Ammon's horn (tissue), 1 donor: ENCODE data around the gene MGAT4A.
"Not testable (repeated sequence)": the region's sequence is repeated elsewhere in the genome, so short reads cannot be mapped to it uniquely, and the experiment has no call there.

Experiments used
- DNase-seq: peaks from one replicate; pipeline ENCODE4 v3.0.0-alpha.2; 2016; ENCODE audit warnings: low spot score

The MGAT4A gene

GRCh38 chr2:98607104-98607503 is 123.8 kb downstream of the MGAT4A start:
- DNase-seq: no peak

- no peak for DNase-seq
Measured at GRCh38 chr2:98606431-98606830, 124.5 kb downstream of the MGAT4A start.

DNA sequence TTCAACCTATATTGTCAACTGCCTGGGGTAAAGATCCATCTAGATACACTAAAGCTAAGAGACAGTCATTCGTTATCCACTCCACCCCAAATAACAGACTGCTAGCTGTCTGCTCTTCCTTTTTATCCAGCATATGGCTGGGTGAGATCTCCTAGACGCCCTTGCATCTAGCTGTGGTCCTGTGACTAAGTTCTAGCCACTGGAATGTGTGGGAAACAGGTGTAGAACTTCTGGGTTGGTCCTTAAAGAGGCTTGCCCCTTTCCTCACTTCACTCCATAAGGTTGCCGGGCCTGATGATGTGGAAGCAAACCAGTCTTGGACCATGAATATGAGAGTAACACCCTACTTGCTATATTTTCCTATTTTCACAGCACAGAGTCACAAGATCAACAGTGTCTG is 125.9 kb downstream of the MGAT4A start:
- DNase-seq: no peak

GRCh38 chr2:98604547-98604946 is 126.4 kb downstream of the MGAT4A start:
- no peak for DNase-seq

DNA sequence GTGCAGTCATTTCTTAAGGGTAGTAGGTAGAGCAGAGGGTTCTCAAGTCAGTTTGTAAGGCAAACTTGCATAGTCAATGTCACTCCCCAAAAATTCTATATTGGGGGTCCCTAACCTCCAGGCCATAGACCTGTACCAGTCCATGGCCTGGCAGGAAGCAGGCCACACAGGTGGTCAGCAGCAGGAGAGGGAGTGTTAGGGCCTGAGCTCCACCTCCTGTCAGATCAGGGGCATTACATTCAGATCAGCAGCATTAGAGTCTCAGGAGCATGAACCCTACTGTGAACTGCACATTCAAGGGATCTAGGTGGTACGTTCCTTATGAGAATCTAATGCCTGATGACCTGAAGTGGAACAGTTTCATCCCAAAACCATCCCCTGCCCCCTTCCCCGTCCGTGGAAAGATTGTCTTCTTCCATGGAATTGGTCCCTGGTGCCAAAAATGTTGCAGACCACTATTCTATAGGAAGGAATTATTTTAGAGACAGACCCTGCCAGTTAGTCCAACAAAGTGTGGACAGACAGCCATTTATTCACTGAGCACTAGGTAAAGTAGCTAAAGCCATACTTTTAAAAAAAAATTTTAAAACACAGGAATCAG is 129.3 kb downstream of the MGAT4A start:
- peak; percentile 22 for DNase-seq

- DNase-seq: no peak
Measured at GRCh38 chr2:98598781-98599428, 132.0 kb downstream of the MGAT4A start.

- not testable (repeated sequence) for DNase-seq
Measured at GRCh38 chr2:98594665-98595064, 136.3 kb downstream of the MGAT4A start.

DNA sequence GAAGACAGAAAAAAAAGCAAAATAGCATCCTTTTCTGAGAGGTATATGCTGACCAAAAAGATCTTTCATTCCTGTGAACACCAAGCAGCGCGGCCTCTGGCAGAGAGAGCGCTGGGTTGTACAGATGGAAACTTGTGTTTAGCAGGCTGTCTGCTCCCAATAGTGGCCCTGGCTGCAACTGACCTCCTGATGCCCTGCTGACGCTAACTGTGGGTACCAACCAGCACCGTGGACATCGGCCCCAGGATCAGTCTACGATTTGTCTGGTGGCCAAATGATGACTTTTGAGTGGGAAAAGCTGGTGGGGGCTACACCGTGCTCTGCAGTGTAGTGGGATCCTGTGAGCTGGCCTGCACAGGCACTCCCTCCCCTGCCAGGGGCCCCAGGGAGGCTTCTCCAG is 138.4 kb downstream of the MGAT4A start:
- DNase-seq: no peak

DNA sequence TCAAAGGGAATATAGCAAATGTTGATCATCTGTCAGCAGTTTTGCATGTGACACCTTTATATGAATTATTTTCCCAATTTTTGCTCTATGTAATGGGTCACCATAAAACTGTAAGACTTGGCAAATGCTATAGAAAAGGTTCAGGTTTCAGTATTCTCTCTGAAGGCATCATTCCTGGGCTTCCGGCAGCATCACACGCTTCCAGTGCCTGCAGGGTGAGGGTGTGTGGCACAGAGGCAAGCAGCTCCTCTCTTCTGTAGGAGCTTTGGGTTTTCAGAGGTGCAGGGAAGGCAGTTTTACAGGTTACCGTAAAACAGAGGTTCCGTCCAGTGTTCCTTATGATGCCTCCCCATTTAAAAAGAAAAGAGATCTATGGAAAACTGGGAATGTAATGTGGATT is 141.4 kb downstream of the MGAT4A start:
- no peak for DNase-seq

DNA sequence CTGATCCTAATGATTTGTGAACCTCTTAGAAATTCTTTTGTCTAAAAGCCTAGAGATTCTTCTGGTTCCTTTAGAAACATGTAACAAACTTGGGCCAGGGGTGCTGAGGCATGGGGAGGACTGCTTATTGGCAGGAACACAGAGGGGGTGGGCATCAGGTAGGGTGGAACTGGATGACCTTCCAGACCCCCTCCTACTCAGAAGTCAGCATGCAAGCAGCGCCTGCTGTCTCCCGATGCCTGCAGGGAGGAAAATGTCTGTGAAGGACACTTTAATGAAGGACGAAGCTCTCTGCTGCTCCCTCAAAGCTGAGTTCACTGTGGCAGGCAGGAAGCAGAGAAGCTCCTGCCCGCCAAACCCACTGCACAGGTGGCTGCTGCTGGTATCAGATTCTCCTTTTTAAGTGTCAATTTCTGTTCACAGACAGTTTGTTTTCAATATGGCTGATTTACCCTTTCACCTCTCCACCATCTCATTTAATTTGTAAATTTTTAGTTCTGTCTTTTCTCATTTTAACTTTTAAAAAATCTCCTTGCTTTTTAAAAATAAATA is 142.0 kb downstream of the MGAT4A start:
- no peak for DNase-seq

- no peak for DNase-seq
Measured at GRCh38 chr2:98586551-98587140, 144.3 kb downstream of the MGAT4A start.

- no peak for DNase-seq
Measured at GRCh38 chr2:98585386-98585785, 145.5 kb downstream of the MGAT4A start.

DNA sequence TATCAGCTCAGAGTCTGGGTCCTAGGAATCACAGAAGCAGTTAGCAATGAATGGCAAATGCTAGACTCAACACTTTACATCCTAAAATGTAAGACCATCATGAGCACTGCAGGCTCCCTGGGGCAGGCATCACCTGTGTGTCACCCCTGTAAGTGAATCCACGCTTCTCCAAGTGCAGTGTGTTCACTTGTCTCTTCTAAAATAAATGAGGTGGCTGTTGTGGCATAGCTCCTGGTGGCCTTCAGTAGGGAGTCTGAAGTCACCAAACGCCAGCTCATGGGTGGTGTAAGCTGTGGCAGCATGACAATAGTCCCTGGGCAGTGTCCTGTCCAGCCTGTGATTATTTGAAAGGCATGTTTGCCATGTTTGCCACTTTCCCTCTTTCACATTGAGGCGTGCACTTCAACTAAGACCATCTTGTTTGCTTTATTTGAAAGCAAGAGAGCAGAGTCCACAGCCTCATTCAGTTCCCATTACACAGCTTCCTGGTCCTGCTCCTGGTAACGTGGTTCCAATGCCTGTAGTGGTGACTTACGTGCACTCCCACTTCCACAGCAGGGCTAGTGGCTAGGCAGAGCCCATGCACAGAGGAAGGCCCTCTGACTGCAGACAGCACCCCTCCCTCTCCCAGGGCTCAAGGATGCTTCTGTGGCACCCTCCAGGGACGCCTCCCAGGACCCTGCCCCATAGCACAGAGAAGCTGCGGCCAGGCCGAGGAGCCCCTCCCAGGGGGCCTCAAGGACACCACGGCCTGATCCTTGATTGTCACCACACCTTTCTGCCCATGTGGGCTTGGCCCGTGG is 146.9 kb downstream of the MGAT4A start:
- DNase-seq: no peak

- no peak for DNase-seq
Measured at GRCh38 chr2:98583276-98583675, 147.7 kb downstream of the MGAT4A start.

DNA sequence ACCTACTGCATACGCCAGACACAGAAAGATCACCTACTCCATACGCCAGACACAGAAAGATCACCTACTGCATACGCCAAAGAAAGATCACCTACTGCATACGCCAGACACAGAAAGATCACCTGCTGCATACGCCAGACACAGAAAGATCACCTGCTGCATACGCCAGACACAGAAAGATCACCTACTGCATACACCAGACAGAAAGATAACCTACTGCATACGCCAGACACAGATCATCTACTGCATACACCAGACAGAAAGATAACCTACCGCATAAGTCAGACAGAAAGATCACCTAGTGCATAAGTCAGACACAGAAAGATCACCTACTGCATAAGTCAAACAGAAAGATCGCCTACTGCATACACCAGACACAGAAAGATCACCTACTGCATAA is 148.4 kb downstream of the MGAT4A start:
- DNase-seq: no peak

- no peak for DNase-seq
Measured at GRCh38 chr2:98580656-98581284, 150.2 kb downstream of the MGAT4A start.

DNA sequence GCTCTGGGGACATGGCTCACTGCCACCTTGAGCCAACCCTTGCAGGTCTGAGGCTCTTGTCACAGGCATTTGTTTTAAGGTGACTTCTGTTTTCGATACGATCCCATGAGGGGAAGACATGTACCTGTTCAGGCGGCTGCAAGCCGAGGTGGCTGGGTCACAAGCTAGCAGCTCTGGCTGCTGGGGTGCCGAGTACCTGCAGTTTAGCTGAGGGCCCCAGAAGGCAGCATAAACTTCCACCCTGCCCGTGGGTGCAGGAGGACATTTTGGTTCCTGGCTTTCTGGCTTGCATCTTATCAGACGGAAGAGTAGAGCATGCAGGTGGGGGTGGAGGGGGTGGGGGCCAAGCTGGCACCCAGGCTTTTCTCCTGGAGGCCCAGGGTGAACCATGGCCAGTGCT is 151.0 kb downstream of the MGAT4A start:
- no peak for DNase-seq

DNA sequence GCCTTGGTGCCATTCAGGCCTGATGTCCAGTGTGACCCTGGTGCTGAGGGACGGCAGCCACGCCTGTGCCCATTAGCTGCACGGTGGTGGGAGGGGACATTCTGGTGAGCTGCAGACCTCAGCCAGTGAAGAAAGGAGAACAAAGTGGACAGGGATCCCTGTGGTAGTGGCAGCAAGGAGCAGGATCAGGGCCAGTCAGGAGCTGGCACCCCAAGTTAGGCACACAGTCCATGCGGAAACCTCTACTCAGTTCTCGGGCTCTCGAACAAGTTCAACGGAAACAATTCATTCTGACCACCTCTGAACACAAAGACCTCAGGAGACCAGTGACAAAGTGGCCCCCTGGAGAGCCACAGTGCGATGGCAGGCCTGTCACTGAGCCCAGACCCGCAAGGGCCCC is 152.7 kb downstream of the MGAT4A start:
- DNase-seq: no peak

DNA sequence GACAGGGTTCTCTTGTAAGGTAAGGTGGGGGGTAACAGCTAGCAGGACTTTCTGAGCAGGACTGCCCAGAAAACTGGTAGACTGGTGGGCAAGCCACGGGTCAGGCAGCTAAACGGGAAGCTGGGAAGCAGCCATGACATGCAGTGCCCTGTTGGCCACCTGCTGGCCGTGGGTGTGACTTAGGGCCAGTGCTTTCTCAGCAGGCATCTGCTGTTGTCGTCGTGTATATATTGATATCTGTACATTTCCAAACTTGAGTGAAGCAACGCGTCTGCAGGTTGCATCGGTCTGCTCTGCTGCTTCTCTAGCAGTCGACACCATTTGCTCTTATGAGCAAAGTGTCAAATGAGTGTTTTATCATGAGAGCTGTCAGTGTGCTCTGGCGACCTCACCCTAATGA is 153.6 kb downstream of the MGAT4A start:
- no peak for DNase-seq

GRCh38 chr2:98576666-98577312 is 154.1 kb downstream of the MGAT4A start:
- no peak for DNase-seq

GRCh38 chr2:98573426-98573825 is 157.5 kb downstream of the MGAT4A start:
- no peak for DNase-seq

DNA sequence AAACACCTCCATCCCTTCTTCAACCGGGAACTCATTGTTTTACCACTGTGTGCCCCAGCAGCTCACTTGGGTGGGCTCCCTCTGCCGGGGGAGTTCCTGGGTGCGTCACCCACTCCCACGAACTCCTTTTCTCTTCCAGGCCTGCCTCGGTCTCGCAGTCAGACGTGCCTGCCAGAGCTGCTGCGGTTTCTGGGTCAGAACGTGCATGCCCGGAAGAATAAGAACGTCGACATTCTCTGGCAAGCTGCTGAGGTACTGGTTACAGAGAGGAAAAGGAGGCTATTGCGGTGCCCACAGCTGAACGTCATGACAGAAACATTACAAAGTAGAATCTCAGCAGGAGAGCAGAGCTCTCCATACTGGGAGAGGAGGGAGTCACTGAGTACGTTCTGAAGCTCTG is 158.3 kb downstream of the MGAT4A start:
- peak; percentile 28 for DNase-seq
